Measurements from ENCODE around the gene CCDC13. TPM values are rescaled to one million over a fixed set of nuclear protein-coding genes. Genes with fewer than 3 reads are reported as not detected.

Gene CCDC13
- total and polyA plus RNA-seq, 2 of the 13 experiments (the other 11 are each of a cell fraction or from before 2014, with no cell fraction given) = 0.22 to 0.51 TPM

DNA sequence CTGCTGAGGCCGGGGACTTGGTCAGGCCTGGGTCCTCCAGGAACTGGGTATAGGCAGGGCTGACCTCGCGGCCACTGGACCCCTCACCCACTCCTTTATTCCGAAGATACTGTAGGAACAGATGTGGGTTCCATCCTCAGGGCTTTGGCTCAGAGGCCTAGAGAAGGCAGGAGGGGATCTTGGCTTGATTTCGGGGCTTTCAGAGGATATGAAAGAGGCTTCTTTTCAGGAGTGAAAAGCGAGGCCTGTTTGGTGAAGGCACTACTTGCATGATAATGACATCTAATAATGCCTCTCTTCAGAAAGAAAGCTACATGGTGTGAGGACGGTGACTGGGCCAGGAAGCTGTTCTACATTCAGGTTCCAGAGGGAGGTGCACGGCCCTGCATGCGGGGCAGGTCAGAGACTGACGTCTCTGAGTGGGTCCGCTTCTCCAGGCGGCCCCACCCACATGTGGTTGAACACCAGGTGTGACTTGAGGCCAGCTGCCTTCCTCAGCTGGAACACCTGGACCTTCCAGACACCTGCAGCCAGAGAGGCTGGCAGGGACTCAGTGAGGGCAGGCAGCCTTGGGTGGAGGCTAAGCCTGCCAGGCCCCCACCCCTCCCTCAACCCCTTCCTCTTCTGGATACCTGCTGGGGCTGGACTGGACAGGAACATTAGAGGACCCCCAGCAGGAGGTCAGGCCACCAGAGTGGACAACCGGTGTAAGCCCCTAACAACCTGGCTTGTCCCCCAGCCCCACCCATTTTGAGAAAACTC is 39.4 kb downstream of the CCDC13 start:
- H3K4me3 ChIP-seq (replicated peaks in 1 of 3; ENCODE audit: insufficient read depth in 1 of 3, low read depth in 2 of 3, low read length in 3 of 3) = no peak overlapping the region
- ChIA-PET CTCF (ENCODE audit: low intra/inter-chr PET ratio, low total read pairs) (interaction anchor here (1.5 kb wide), 1 partner anchor 97 kb away, joined by 5 read pairs; no protein-coding TSS in a partner anchor), POLR2A (interaction anchor here (1.1 to 2.7 kb wide), 7 partner anchors 9 to 151 kb away, joined by 5 to 18 read pairs (median 6); partner anchors contain the start of genes HIGD1A and NKTR)
- peak overlapping the region; percentile 68 for H3K4me2 ChIP-seq (ENCODE audit: low read depth, low read length)
- peak overlapping the region; percentile 78 for H3K9ac ChIP-seq (ENCODE audit: insufficient read depth, low read depth, low read length)
- peaks cover 64% of the 10 kb centered on the region for H3K4me1 ChIP-seq (ENCODE audit: insufficient read depth, low read length)
- ATAC-seq (no peak), FAIRE-seq (no peak), DNase-seq (ENCODE audit: low spot score) (no peak)
- no TSS peak for BruUV-seq (replicated peaks)
- in situ Hi-C loops (cut with HindIII; ENCODE audit: extremely low pct_ligation_motif_present, low pct_unique_long_range_greater_than_20kb) (no loop called here), intact Hi-C loops (cut with micrococcal nuclease; ENCODE audit: unreplicated experiment) (loop anchor here (5.0 kb wide), 2 partner anchors 81 to 131 kb away; partner anchors contain the start of genes NKTR and ZBTB47)
- H3K27me3 ChIP-seq (ENCODE audit: control insufficient read depth in 1 of 2, insufficient read depth in 2 of 2, low read length in 2 of 2) = no peaks in the 10 kb centered on the region
- 98% methylated on average over 10 of the region's 13 CpGs for WGBS (ENCODE audit: low lambda C conversion rate)
- H4K20me1 ChIP-seq (ENCODE audit: insufficient read depth, low read length) = no peaks in the 10 kb centered on the region
- H2AFZ ChIP-seq (ENCODE audit: low read length) = no peak overlapping the region
- H3K27ac ChIP-seq (ENCODE audit: extremely low read length, insufficient read depth, low read length) = peak overlapping the region; percentile 97
- no peaks in the 10 kb centered on the region for H3K36me3 ChIP-seq (replicated peaks in 1 of 2; ENCODE audit: control insufficient read depth in 1 of 2, insufficient read depth in 2 of 2, low read length in 2 of 2)
- H3K79me2 ChIP-seq (ENCODE audit: insufficient read depth, low read length) = no peaks in the 10 kb centered on the region
- no peaks in the 10 kb centered on the region for H3K9me3 ChIP-seq (ENCODE audit: low read length)
- TF ChIP-seq, protein P1, sequence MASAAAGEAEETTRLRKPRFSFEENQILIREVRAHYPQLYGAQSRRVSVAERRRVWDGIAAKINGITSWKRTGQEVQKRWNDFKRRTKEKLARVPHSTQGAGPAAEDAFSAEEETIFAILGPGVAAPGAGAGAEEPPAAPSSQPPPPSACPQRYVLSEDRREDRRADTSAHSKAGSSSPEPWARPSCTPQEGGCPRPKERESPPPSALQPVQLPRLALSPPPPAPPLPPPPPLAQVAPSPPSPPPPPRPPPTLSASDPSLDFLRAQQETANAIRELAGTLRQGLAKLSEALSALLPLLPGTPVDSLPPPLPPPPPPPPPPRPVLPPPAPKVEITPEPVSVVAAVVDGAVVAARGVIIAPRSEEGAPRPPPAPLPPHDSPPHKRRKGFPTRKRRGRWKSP (CRISPR knock-in tag; IDR thresholded peaks at IDR 0.05) = no peak
- TF ChIP-seq SP140L (CRISPR knock-in tag; IDR thresholded peaks at IDR 0.05; ENCODE audit: borderline replicate concordance) (no peak), ZNF263 (CRISPR knock-in tag; IDR thresholded peaks at IDR 0.05) (no peak), MBNL3 (CRISPR knock-in tag; conservative IDR thresholded peaks at IDR 0.05) (no peak), ZNF296 (CRISPR knock-in tag; conservative IDR thresholded peaks at IDR 0.05) (no peak), SNAPC2 (CRISPR knock-in tag; IDR thresholded peaks at IDR 0.05) (no peak), ZNF350 (CRISPR knock-in tag; IDR thresholded peaks at IDR 0.05; ENCODE audit: borderline replicate concordance, low read depth) (no peak), ZNF234 (CRISPR knock-in tag; conservative IDR thresholded peaks at IDR 0.05) (no peak), ZNF367 (CRISPR knock-in tag; IDR thresholded peaks at IDR 0.05; ENCODE audit: borderline replicate concordance) (no peak), RFX3 (CRISPR knock-in tag; IDR thresholded peaks at IDR 0.05) (no peak), CENPX (CRISPR knock-in tag; IDR thresholded peaks at IDR 0.05) (no peak), ELF4 (CRISPR knock-in tag; IDR thresholded peaks at IDR 0.05; ENCODE audit: borderline replicate concordance) (no peak), ZNF136 (CRISPR knock-in tag; IDR thresholded peaks at IDR 0.05; ENCODE audit: low read depth) (no peak), SP2 (CRISPR knock-in tag; IDR thresholded peaks at IDR 0.05) (no peak), ATRX (CRISPR knock-in tag; IDR thresholded peaks at IDR 0.05; ENCODE audit: borderline replicate concordance) (no peak)
- TF ChIP-seq, protein P2, sequence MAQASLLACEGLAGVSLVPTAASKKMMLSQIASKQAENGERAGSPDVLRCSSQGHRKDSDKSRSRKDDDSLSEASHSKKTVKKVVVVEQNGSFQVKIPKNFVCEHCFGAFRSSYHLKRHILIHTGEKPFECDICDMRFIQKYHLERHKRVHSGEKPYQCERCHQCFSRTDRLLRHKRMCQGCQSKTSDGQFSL (CRISPR knock-in tag; IDR thresholded peaks at IDR 0.05) = no peak
- TF ChIP-seq, protein P3, sequence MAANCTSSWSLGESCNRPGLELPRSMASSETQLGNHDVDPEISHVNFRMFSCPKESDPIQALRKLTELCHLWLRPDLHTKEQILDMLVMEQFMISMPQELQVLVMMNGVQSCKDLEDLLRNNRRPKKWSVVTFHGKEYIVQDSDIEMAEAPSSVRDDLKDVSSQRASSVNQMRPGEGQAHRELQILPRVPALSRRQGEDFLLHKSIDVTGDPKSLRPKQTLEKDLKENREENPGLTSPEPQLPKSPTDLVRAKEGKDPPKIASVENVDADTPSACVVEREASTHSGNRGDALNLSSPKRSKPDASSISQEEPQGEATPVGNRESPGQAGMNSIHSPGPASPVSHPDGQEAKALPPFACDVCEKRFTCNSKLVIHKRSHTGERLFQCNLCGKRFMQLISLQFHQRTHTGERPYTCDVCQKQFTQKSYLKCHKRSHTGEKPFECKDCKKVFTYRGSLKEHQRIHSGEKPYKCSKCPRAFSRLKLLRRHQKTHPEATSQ (CRISPR knock-in tag; IDR thresholded peaks at IDR 0.05; ENCODE audit: borderline replicate concordance) = no peak
- TF ChIP-seq, protein P4, sequence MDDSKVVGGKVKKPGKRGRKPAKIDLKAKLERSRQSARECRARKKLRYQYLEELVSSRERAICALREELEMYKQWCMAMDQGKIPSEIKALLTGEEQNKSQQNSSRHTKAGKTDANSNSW (CRISPR knock-in tag; IDR thresholded peaks at IDR 0.05; ENCODE audit: borderline replicate concordance) = no peak
- TF ChIP-seq, protein P5, sequence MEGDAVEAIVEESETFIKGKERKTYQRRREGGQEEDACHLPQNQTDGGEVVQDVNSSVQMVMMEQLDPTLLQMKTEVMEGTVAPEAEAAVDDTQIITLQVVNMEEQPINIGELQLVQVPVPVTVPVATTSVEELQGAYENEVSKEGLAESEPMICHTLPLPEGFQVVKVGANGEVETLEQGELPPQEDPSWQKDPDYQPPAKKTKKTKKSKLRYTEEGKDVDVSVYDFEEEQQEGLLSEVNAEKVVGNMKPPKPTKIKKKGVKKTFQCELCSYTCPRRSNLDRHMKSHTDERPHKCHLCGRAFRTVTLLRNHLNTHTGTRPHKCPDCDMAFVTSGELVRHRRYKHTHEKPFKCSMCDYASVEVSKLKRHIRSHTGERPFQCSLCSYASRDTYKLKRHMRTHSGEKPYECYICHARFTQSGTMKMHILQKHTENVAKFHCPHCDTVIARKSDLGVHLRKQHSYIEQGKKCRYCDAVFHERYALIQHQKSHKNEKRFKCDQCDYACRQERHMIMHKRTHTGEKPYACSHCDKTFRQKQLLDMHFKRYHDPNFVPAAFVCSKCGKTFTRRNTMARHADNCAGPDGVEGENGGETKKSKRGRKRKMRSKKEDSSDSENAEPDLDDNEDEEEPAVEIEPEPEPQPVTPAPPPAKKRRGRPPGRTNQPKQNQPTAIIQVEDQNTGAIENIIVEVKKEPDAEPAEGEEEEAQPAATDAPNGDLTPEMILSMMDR (CRISPR knock-in tag; IDR thresholded peaks at IDR 0.05) = no peak

All from HepG2 (cell line).